Parathyroid adenoma (tissue), 2 donors: Measurements from ENCODE around the gene MVP.

ENCODE experiments used
- H2AFZ ChIP-seq: fragments of 300-600 bp; sonication (generic); one replicate; pipeline ENCODE4 v1.7.0; 2017; ENCODE audit warnings: antibody characterized with exemption, mild to moderate bottlenecking
- H3K27ac ChIP-seq: fragments of 300-600 bp; sonication (generic); one replicate; pipeline ENCODE4 v1.7.0; 2017
- H3K27me3 ChIP-seq: fragments of 300-600 bp; sonication (generic); one replicate; pipeline ENCODE4 v1.7.0; 2017; ENCODE audit warnings: low read length; ENCODE audit not compliant: control insufficient read depth, insufficient read depth
- H3K36me3 ChIP-seq: fragments of 300-600 bp; sonication (generic); one replicate; pipeline ENCODE4 v1.7.0; 2017; ENCODE audit warnings: low read length; ENCODE audit not compliant: control insufficient read depth, insufficient read depth
- H3K4me1 ChIP-seq: fragments of 300-600 bp; sonication (generic); one replicate; pipeline ENCODE4 v1.7.0; 2017; ENCODE audit warnings: control low read depth
- H3K4me2 ChIP-seq: fragments of 300-600 bp; sonication (generic); one replicate; pipeline ENCODE4 v1.7.0; 2017; ENCODE audit warnings: low read length
- H3K4me3 ChIP-seq: fragments of 300-600 bp; sonication (generic); one replicate; pipeline ENCODE4 v1.7.0; 2017; ENCODE audit warnings: low read depth, low read length
- H3K79me2 ChIP-seq: fragments of 300-600 bp; sonication (generic); one replicate; pipeline ENCODE4 v1.7.0; 2017; ENCODE audit warnings: control low read depth
- H3K9ac ChIP-seq: fragments of 300-600 bp; sonication (generic); one replicate; pipeline ENCODE4 v1.7.0; 2017; ENCODE audit warnings: mild to moderate bottlenecking
- H3K9me3 ChIP-seq: fragments of 300-600 bp; sonication (generic); one replicate; pipeline ENCODE4 v1.7.0; 2017; ENCODE audit warnings: low read length; ENCODE audit not compliant: control insufficient read depth
- TF ChIP-seq, protein P1 (sequence below): fragments of 300-600 bp; sonication (generic); IDR thresholded peaks from one replicate; pipeline ENCODE4 v1.7.0; 2017; ENCODE audit warnings: antibody characterized with exemption, mild to moderate bottlenecking
- donor health status: primary hyperparathyroidism.

Gene MVP

DNA sequence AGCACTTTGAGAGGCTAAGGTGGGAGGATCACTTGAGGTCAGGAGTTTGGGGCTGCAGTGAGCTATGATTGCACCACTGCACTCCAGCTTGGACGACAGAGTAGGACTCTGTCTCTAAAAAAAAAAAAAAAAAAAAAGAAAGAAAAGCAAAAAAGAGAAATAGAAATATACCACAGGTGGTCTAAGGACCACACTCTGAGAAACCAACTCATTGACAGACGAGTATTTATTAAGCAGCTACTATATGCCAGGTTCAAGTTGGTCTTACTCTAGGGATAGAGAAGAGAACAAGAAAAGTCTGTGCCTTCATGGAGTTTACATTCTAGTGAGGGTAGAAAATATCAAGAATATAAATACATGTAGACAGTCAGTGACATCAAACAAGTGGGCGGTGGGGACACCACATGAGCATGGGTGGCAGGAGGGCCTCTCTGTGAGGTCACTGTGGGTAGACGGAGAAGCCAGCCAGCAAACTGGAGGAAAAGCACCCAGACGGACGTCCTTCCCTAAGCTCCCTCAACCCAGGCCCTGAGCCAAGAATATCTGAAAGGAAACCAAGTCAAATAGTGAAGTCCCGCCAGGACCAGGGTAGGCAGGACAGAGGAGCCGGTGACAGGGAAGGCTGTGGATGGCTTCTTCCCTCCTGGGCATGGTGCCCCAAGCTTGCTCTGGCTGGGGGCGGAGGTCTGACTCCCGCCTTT is 38.0 kb downstream of the MVP start:
- H2AFZ ChIP-seq, result no peak overlapping the region
- H3K9me3 ChIP-seq, result no peaks in the 10 kb centered on the region
- no peak overlapping the region for H3K4me2 ChIP-seq
- peaks cover 12% of the 10 kb centered on the region for H3K79me2 ChIP-seq
- no peaks in the 10 kb centered on the region for H3K27me3 ChIP-seq
- H3K9ac ChIP-seq, result no peak overlapping the region
- H3K36me3 ChIP-seq, result no peaks in the 10 kb centered on the region
- no peak overlapping the region for H3K4me3 ChIP-seq
- peaks cover 4% of the 10 kb centered on the region for H3K4me1 ChIP-seq
- no peak overlapping the region for H3K27ac ChIP-seq
- TF ChIP-seq, protein P1, sequence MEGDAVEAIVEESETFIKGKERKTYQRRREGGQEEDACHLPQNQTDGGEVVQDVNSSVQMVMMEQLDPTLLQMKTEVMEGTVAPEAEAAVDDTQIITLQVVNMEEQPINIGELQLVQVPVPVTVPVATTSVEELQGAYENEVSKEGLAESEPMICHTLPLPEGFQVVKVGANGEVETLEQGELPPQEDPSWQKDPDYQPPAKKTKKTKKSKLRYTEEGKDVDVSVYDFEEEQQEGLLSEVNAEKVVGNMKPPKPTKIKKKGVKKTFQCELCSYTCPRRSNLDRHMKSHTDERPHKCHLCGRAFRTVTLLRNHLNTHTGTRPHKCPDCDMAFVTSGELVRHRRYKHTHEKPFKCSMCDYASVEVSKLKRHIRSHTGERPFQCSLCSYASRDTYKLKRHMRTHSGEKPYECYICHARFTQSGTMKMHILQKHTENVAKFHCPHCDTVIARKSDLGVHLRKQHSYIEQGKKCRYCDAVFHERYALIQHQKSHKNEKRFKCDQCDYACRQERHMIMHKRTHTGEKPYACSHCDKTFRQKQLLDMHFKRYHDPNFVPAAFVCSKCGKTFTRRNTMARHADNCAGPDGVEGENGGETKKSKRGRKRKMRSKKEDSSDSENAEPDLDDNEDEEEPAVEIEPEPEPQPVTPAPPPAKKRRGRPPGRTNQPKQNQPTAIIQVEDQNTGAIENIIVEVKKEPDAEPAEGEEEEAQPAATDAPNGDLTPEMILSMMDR, result no peak

DNA sequence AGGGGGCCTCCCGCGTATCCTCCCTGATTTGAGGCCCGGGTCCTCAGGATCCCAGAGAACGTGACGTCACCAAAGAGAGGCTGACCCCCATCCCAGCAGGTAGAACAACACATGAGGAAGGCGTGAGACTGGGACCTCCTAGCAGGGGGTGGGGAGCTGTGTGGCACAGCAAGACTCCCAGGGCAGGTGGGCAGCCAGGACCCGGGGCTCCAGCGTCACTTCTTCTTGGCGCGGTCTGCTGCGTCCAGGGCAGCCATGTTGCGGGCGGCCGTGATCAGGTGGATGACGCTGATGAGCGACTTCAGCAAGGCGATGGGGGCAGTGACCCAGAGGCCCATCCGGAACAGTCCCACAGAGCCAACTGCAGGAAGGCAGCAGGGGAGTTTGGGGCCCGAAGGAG is 38.7 kb downstream of the MVP start:
- TF ChIP-seq, protein P1, result no peak
- peaks cover 4% of the 10 kb centered on the region for H3K4me1 ChIP-seq
- no peaks in the 10 kb centered on the region for H3K27me3 ChIP-seq
- H3K4me3 ChIP-seq, result no peak overlapping the region
- H3K9me3 ChIP-seq, result no peaks in the 10 kb centered on the region
- H3K4me2 ChIP-seq, result no peak overlapping the region
- peaks cover 12% of the 10 kb centered on the region for H3K79me2 ChIP-seq
- no peaks in the 10 kb centered on the region for H3K36me3 ChIP-seq
- no peak overlapping the region for H2AFZ ChIP-seq
- H3K27ac ChIP-seq, result no peak overlapping the region
- H3K9ac ChIP-seq, result no peak overlapping the region

DNA sequence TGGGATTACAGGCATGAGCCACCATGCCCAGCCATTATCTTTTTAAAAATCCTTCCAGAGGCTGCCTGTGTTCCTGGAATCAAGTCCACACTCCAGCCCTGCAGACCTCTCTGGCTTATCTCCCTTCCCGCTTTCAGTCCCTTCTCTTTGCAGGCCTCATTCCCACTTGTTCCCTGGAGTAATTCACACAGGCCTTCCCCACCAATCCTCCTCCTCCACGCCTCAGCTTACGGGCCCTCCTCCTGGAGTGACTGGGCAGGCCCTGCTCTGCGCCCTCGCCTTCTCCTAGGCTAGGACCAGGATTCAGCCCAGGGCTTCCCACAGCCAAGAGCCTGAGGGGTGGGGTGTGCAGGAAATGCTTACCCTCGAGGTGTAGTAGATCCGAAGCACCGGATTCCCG is 40.0 kb downstream of the MVP start:
- H3K27ac ChIP-seq, result no peak overlapping the region
- no peaks in the 10 kb centered on the region for H3K36me3 ChIP-seq
- TF ChIP-seq, protein P1, result no peak
- no peaks in the 10 kb centered on the region for H3K27me3 ChIP-seq
- H3K9ac ChIP-seq, result no peak overlapping the region
- no peak overlapping the region for H3K4me2 ChIP-seq
- no peaks in the 10 kb centered on the region for H3K9me3 ChIP-seq
- peaks cover 4% of the 10 kb centered on the region for H3K4me1 ChIP-seq
- H3K79me2 ChIP-seq, result peaks cover 12% of the 10 kb centered on the region
- H2AFZ ChIP-seq, result no peak overlapping the region
- H3K4me3 ChIP-seq, result no peak overlapping the region

DNA sequence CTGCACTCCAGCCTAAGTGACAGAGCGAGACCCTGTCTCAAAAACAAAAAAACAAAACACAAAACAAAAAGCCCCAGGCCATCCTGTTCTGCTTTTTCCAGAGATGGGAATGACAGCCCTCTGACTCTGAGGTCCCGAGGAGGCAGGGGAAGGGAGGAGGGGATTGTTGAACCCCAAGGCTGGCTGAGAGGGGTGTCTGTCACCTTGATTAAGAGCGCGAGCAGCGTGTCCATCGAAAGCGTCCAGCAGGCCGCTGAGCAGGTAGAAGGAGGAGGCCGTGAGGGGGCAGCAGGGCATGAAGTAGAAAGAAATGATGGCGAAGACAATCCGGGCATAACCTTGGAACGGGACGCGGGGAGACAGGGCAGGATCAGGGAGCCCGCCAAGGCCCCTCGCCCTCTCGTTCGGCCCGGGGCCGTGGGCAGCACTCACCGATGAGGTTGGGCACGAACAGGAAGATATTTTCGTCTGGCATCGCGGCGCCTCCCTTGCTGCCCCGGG is 42.2 kb downstream of the MVP start:
- peak overlapping the region; percentile 86 for H2AFZ ChIP-seq
- TF ChIP-seq, protein P1, result no peak
- H3K79me2 ChIP-seq, result peaks cover 12% of the 10 kb centered on the region
- H3K4me3 ChIP-seq, result peak overlapping the region; percentile 99
- peak overlapping the region; percentile 91 for H3K27ac ChIP-seq
- H3K27me3 ChIP-seq, result no peaks in the 10 kb centered on the region
- peaks cover 4% of the 10 kb centered on the region for H3K4me1 ChIP-seq
- H3K4me2 ChIP-seq, result peak overlapping the region; percentile 99
- H3K9ac ChIP-seq, result peak overlapping the region; percentile 40
- no peaks in the 10 kb centered on the region for H3K36me3 ChIP-seq
- H3K9me3 ChIP-seq, result no peaks in the 10 kb centered on the region
